Keratinocyte (primary cell): ENCODE measurements around the gene TEX29. TPM values are rescaled to one million over a fixed set of nuclear protein-coding genes. Genes with fewer than 3 reads are reported as not detected.

Experiments used
- DNase-seq: peaks from one replicate; pipeline ENCODE4 v3.0.0-alpha.2; 2011; ENCODE audit warnings: low read depth, missing footprints, low spot score
- FAIRE-seq: peaks from 2 replicates; lab custom pipeline; 2011; peaks lifted over from hg19 to GRCh38; lab: Jason Lieb, UNC
- H2AFZ ChIP-seq: 2 replicates; pipeline ENCODE4 v1.6.0; 2012; ENCODE audit warnings: low read length, control low read depth, inconsistent platforms; ENCODE audit not compliant: control insufficient read depth
- H3K27ac ChIP-seq: 2 replicates; pipeline ENCODE4 v1.5.1; 2011; ENCODE audit warnings: low read length; ENCODE audit not compliant: control insufficient read depth, insufficient read depth
- H3K27me3 ChIP-seq: 3 replicates; pipeline ENCODE4 v1.6.0; 2011; ENCODE audit warnings: low read length; ENCODE audit not compliant: control insufficient read depth, insufficient read depth; ENCODE audit errors: extremely low read depth
- H3K36me3 ChIP-seq, 2 experiments: 2 replicates in 1 of 2; 3 replicates in 1 of 2; pipeline ENCODE4 v1.5.1; 2011; ENCODE audit warnings: low read length in 2 of 2, mild to moderate bottlenecking in 1 of 2; ENCODE audit not compliant: control insufficient read depth in 2 of 2, insufficient read depth in 2 of 2; ENCODE audit errors: extremely low read depth in 1 of 2
- H3K4me1 ChIP-seq: 3 replicates; pipeline ENCODE4 v1.5.1; 2011; ENCODE audit warnings: low read length; ENCODE audit not compliant: control insufficient read depth, insufficient read depth; ENCODE audit errors: extremely low read depth
- H3K4me2 ChIP-seq: 3 replicates; pipeline ENCODE4 v1.6.0; 2011; ENCODE audit warnings: low read depth, low read length; ENCODE audit not compliant: control insufficient read depth, insufficient read depth; ENCODE audit errors: extremely low read depth
- H3K4me3 ChIP-seq, 3 experiments: fragments of 200-600 bp in 1 of 3; sonication (generic) in 1 of 3; 2 replicates in 2 of 3; 3 replicates in 1 of 3; pipeline ENCODE4 v1.5.1; 2011 to 2016; ENCODE audit warnings: low read length in 3 of 3, mild to moderate bottlenecking in 3 of 3, control low read depth in 2 of 3, inconsistent platforms in 1 of 3, low read depth in 1 of 3, mixed read lengths in 1 of 3, mixed run types in 1 of 3, moderate library complexity in 1 of 3; ENCODE audit not compliant: control insufficient read depth in 2 of 3, insufficient read depth in 2 of 3; ENCODE audit errors: extremely low read depth in 1 of 3
- H3K79me2 ChIP-seq: 2 replicates; pipeline ENCODE4 v1.6.0; 2012; ENCODE audit warnings: low read length; ENCODE audit not compliant: control insufficient read depth, insufficient read depth
- H3K9ac ChIP-seq: 3 replicates; pipeline ENCODE4 v1.6.0; 2011; ENCODE audit warnings: low read length; ENCODE audit not compliant: control insufficient read depth, insufficient read depth; ENCODE audit errors: extremely low read depth
- H3K9me1 ChIP-seq: 3 replicates; pipeline ENCODE4 v1.6.0; 2011; ENCODE audit warnings: low read length; ENCODE audit not compliant: control insufficient read depth, insufficient read depth; ENCODE audit errors: extremely low read depth
- H3K9me3 ChIP-seq: 2 replicates; pipeline ENCODE4 v1.5.1; 2012; ENCODE audit warnings: low read depth, low read length; ENCODE audit not compliant: control insufficient read depth
- H4K20me1 ChIP-seq: 3 replicates; pipeline ENCODE4 v1.6.0; 2011; ENCODE audit warnings: low read length; ENCODE audit not compliant: control insufficient read depth, insufficient read depth; ENCODE audit errors: extremely low read depth
- CTCF ChIP-seq, 3 experiments: IDR thresholded peaks in 1 of 3; conservative IDR thresholded peaks in 1 of 3; optimal IDR thresholded peaks in 1 of 3; 2 replicates in 2 of 3; 3 replicates in 1 of 3; pipeline versions ENCODE3 to v1.5.1; 2011; ENCODE audit warnings: low read length in 3 of 3, mild to moderate bottlenecking in 3 of 3, moderate library complexity in 2 of 3, control low read depth in 1 of 3, inconsistent platforms in 1 of 3; ENCODE audit not compliant: insufficient read depth in 2 of 3; ENCODE audit errors: extremely low read depth in 1 of 3
- EZH2 ChIP-seq: IDR thresholded peaks from one replicate; pipeline ENCODE4 v1.6.1; 2012; ENCODE audit warnings: inconsistent platforms, mild to moderate bottlenecking, low read length, moderate library complexity
- dilution Hi-C: fragments of 300-500 bp; cut with MboI; formaldehyde crosslinking; loops from one replicate; pipeline ENCODE4 v1.7.0; 2020; ENCODE audit warnings: low sequenced_read_pairs; ENCODE audit not compliant: extremely low pct_ligation_motif_present
- polyA minus RNA-seq, 3 experiments: library from RNA; depleted of rRNA, polyadenylated mRNA; stranded (reverse); fragments of >200 nt; gene quantifications; 1 replicate in 1 of 3; 2 replicates in 1 of 3; 3 replicates in 1 of 3; pipeline ENCODE4 v1.2.3, GENCODE V29; 2011
- polyA plus RNA-seq, 5 experiments: library from polyadenylated mRNA; depleted of rRNA in 3 of 5; stranded (reverse) in 3 of 5; stranded (forward) in 1 of 5; unstranded in 1 of 5; fragments of >200 nt; gene quantifications; 1 replicate in 1 of 5; 2 replicates in 3 of 5; 3 replicates in 1 of 5; pipeline versions ENCODE4 v1.2.1 to v1.2.3, GENCODE V29; 2011 to 2012; ENCODE audit warnings: missing spikeins in 2 of 5, low read depth in 1 of 5, low replicate concordance in 1 of 5

The TEX29 gene
- polyA plus RNA-seq = 0.12 to 0.18 TPM in 2 of 3 replicates, not detected in the other
- polyA plus RNA-seq (2011; ENCODE audit: low read depth) = 0.52 TPM
- polyA plus RNA-seq (2011; cell fraction: cytosol; rRNA removed) = not detected in 2 replicates
- 0.25 and 0.47 TPM in 2 replicates for polyA plus RNA-seq (2011; cell fraction: nucleus; rRNA removed)
- not detected in 2 replicates for polyA plus RNA-seq (2012; ENCODE audit: low replicate concordance)
- not detected in 3 replicates for polyA minus RNA-seq
- polyA minus RNA-seq (2011; cell fraction: cytosol; rRNA and poly(A)+ RNA removed) = not detected
- polyA minus RNA-seq (2011; cell fraction: nucleus; rRNA and poly(A)+ RNA removed) = not detected in 2 replicates

- Histone ChIP-seq H3K79me2 (no peaks in the 10 kb centered on the region), H4K20me1 (no peaks in the 10 kb centered on the region), H3K4me1 (no peaks in the 10 kb centered on the region), H3K9ac (no peak within 1 kb of the TSS), H3K36me3 (no peaks in the 10 kb centered on the region), H3K27ac (no peak within 1 kb of the TSS), H2AFZ (no peak within 1 kb of the TSS), H3K9me1 (no peaks in the 10 kb centered on the region), H3K4me2 (no peak within 1 kb of the TSS), H3K9me3 (no peaks in the 10 kb centered on the region), H3K27me3 (no peaks in the 10 kb centered on the region), H3K4me3 (no peak within 1 kb of the TSS)
- FAIRE-seq (no peak), DNase-seq (no peak)
- dilution Hi-C loops = no loop called here
- no peak for TF ChIP-seq EZH2
- TF ChIP-seq CTCF (optimal IDR thresholded peaks at IDR 0.05 in 1 of 3, IDR thresholded peaks at IDR 0.05 in 1 of 3, conservative IDR thresholded peaks at IDR 0.05 in 1 of 3; ENCODE audit: extremely low read depth in 1 of 3, insufficient read depth in 2 of 3, low read length in 3 of 3) = no peak
These were observed at the start of gene TEX29 for GRCh38 chr13:111319998-111320911. Gene TEX29, plus strand, starts transcription at chr13:111320642. Its CDS starts 249 bp downstream, at chr13:111320891.

- no peak for FAIRE-seq
- Histone ChIP-seq H3K79me2 (no peaks in the 10 kb centered on the region), H3K4me3 (no peak overlapping the region), H3K4me1 (no peaks in the 10 kb centered on the region), H3K9me1 (no peaks in the 10 kb centered on the region), H3K9ac (no peak overlapping the region), H3K27ac (no peak overlapping the region), H3K27me3 (no peaks in the 10 kb centered on the region), H3K4me2 (no peak overlapping the region), H4K20me1 (no peaks in the 10 kb centered on the region), H3K36me3 (peaks cover 9 to 35% of the 10 kb centered on the region in 2 experiments), H3K9me3 (no peaks in the 10 kb centered on the region), H2AFZ (no peak overlapping the region)
- TF ChIP-seq CTCF (optimal IDR thresholded peaks at IDR 0.05 in 1 of 3, IDR thresholded peaks at IDR 0.05 in 1 of 3, conservative IDR thresholded peaks at IDR 0.05 in 1 of 3; ENCODE audit: extremely low read depth in 1 of 3, insufficient read depth in 2 of 3, low read length in 3 of 3) (no peak), EZH2 (no peak)
- dilution Hi-C loops = no loop called here
- no peak for DNase-seq
These were observed 49.4 kb upstream of the TEX29 start for GRCh38 chr13:111270765-111271698.
